ENCODE data around the gene CALU. TPM values are rescaled to one million over a fixed set of nuclear protein-coding genes. Genes with fewer than 3 reads are reported as not detected.

The CALU gene
- 168 TPM in 2 replicates for total RNA-seq (2021)
- long read RNA-seq, full-length matches to known transcripts = 2,663 of 2,835 reads
- long read RNA-seq, partial matches to known transcripts = 51 of 2,835 reads
- long read RNA-seq, other reads (novel, unspliced or antisense) = 121 of 2,835 reads

GRCh38 chr7:128739048-128739962 is at the start of gene CALU:
Gene CALU (plus strand): TSS chr7:128739359. CDS start chr7:128748584, 9,225 bp downstream.
- no peaks in the 10 kb centered on the region; a peak in 2 of 7 replicates for H3K36me3 Mint-ChIP-seq (ENCODE audit: insufficient read depth in 1 of 3, low read depth in 3 of 3)
- Histone ChIP-seq H4K5ac (ENCODE audit: insufficient read length, low read depth, low read length) (no peak within 1 kb of the TSS), H3K4me1 (ENCODE audit: insufficient read depth, low read length) (no peaks in the 10 kb centered on the region; the same call in 1 of the 2 replicates), H3K79me1 (ENCODE audit: insufficient read depth, low read depth, low read length, poor library complexity, severe bottlenecking) (peaks cover 3% of the 10 kb centered on the region), H3K23ac (ENCODE audit: insufficient read length, low read depth, low read length) (no peak within 1 kb of the TSS), H3K56ac (ENCODE audit: insufficient read length, low read depth, low read length) (no peak within 1 kb of the TSS), H2AK5ac (ENCODE audit: insufficient read length, low read length) (no peak within 1 kb of the TSS), H3K27ac (ENCODE audit: insufficient read length, low read depth, low read length) (no peak within 1 kb of the TSS), H3K9ac (ENCODE audit: extremely low read depth, insufficient read length, low read length) (peak within 1 kb of the TSS; percentile 74), H3K18ac (ENCODE audit: insufficient read length, low read depth, low read length) (peak within 1 kb of the TSS; percentile 81), H3K14ac (ENCODE audit: insufficient read depth, low read length) (peak within 1 kb of the TSS; percentile 62), H4K91ac (ENCODE audit: insufficient read length, low read depth, low read length) (no peak within 1 kb of the TSS), H3K9me3 (ENCODE audit: control insufficient read depth, low read depth, low read length) (no peaks in the 10 kb centered on the region), H3K23me2 (ENCODE audit: insufficient read length, low read depth, low read length, poor library complexity, severe bottlenecking) (peaks cover 8% of the 10 kb centered on the region), H2BK15ac (ENCODE audit: low read depth, low read length) (no peak within 1 kb of the TSS), H2BK5ac (ENCODE audit: insufficient read length, low read length) (no peak within 1 kb of the TSS), H2BK12ac (ENCODE audit: insufficient read length, low read depth, low read length) (no peak within 1 kb of the TSS), H4K8ac (replicated peaks; ENCODE audit: insufficient read length, low read depth, low read length) (no peak within 1 kb of the TSS), H3K27me3 (ENCODE audit: insufficient read depth, low read length) (no peaks in the 10 kb centered on the region), H3K79me2 (ENCODE audit: insufficient read depth, low read length) (peaks cover 37% of the 10 kb centered on the region), H3K4ac (ENCODE audit: low read depth, low read length) (no peak within 1 kb of the TSS), H3T11ph (ENCODE audit: low read length) (no peak within 1 kb of the TSS), H2AFZ (ENCODE audit: low read length) (no peak within 1 kb of the TSS), H4K20me1 (ENCODE audit: control insufficient read depth, insufficient read depth, insufficient read length) (no peaks in the 10 kb centered on the region), H2BK20ac (ENCODE audit: low read depth, low read length, poor library complexity, severe bottlenecking) (no peak within 1 kb of the TSS), H3K4me2 (ENCODE audit: insufficient read depth, insufficient read length, low read length) (peak within 1 kb of the TSS; percentile 59), H2BK120ac (ENCODE audit: low read depth, low read length, poor library complexity, severe bottlenecking) (no peak within 1 kb of the TSS)
- peak; percentile 96 for DNase-seq
- H3K9me3 Mint-ChIP-seq = no peaks in the 10 kb centered on the region
- TF ChIP-seq, protein P1, sequence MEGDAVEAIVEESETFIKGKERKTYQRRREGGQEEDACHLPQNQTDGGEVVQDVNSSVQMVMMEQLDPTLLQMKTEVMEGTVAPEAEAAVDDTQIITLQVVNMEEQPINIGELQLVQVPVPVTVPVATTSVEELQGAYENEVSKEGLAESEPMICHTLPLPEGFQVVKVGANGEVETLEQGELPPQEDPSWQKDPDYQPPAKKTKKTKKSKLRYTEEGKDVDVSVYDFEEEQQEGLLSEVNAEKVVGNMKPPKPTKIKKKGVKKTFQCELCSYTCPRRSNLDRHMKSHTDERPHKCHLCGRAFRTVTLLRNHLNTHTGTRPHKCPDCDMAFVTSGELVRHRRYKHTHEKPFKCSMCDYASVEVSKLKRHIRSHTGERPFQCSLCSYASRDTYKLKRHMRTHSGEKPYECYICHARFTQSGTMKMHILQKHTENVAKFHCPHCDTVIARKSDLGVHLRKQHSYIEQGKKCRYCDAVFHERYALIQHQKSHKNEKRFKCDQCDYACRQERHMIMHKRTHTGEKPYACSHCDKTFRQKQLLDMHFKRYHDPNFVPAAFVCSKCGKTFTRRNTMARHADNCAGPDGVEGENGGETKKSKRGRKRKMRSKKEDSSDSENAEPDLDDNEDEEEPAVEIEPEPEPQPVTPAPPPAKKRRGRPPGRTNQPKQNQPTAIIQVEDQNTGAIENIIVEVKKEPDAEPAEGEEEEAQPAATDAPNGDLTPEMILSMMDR (conservative IDR thresholded peaks at IDR 0.05) = no peak
- H3K4me1 Mint-ChIP-seq = peaks cover 23 to 30% of the 10 kb centered on the region in 2 experiments
- peaks cover 7% of the 10 kb centered on the region for H3K27me3 Mint-ChIP-seq (ENCODE audit: low read depth)
- peak within 1 kb of the TSS; percentile 92 to 97 (median 94) for H3K27ac Mint-ChIP-seq
- WGBS (ENCODE audit: extremely low coverage, insufficient read length, low lambda C conversion rate) = no CpG with 5 or more reads among the region's 74 CpGs
- peak within 1 kb of the TSS; percentile 93 to 97 for H3K4me3 Mint-ChIP-seq

Measured in H9 (cell line).